Measurements from ENCODE around the gene SEC31A. TPM values are rescaled to one million over a fixed set of nuclear protein-coding genes. Genes with fewer than 3 reads are reported as not detected.

SEC31A gene
- total RNA-seq, 1 experiment from 2014 or later = 137 TPM

- CTCF ChIA-PET = no interaction called here
- Mint-ChIP-seq H3K36me3 (peaks cover 62% of the 10 kb centered on the region), H3K9me3 (no peaks in the 10 kb centered on the region), H3K4me3 (no peak overlapping the region), H3K27ac (no peak overlapping the region), H3K27me3 (ENCODE audit: low read depth) (no peaks in the 10 kb centered on the region), H3K4me1 (no peaks in the 10 kb centered on the region)
- POLR2A ChIA-PET = no interaction called here
- ATAC-seq (no peak), DNase-seq (ENCODE audit: low spot score) (no peak)
- no peak for TF ChIP-seq ATF2 (CRISPR knock-in tag; IDR thresholded peaks at IDR 0.05; ENCODE audit: borderline replicate concordance, low read depth)
- TF ChIP-seq TEAD1 (CRISPR knock-in tag; IDR thresholded peaks at IDR 0.05) = no peak
- TF ChIP-seq ELF4 (CRISPR knock-in tag; IDR thresholded peaks at IDR 0.05; ENCODE audit: low read depth) = no peak
- TF ChIP-seq ZNF671 (CRISPR knock-in tag; IDR thresholded peaks at IDR 0.05) = no peak
- TF ChIP-seq RORB (CRISPR knock-in tag; IDR thresholded peaks at IDR 0.05) = no peak
- TF ChIP-seq, protein P1, sequence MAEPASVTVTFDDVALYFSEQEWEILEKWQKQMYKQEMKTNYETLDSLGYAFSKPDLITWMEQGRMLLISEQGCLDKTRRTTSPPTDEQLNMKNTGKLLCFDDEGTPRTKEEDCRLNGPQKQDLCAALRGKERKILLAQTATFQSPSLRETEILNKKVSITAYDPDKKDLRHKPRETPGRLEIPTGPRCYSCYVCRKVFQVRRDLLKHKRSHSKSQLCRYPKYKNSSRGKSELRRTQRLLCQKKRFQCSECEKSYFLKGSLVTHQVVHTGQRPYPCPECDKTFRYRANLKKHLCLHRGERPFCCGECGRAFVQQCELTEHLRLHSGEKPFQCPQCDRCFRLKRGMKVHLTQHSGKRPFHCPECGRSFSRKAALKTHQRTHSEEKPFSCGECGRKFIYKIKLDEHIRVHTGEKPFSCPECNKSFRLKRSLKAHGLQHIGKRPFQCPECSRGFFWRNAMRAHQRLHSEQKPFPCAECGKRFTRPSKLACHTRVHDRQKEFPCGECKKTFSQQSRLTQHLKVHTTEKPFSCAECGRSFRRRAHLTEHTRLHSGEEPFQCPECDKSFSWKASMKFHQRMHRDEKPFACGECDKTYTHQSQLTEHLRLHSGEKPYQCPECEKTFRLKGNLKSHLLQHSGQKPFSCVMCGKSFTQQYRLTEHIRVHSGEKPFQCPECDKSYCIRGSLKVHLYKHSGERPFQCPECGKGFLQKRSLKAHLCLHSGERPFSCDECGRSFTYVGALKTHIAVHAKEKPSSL (CRISPR knock-in tag; conservative IDR thresholded peaks at IDR 0.05) = no peak
- TF ChIP-seq TCF7 (CRISPR knock-in tag; IDR thresholded peaks at IDR 0.05; ENCODE audit: low read depth) = no peak
- no peak for TF ChIP-seq ATF6 (CRISPR knock-in tag; IDR thresholded peaks at IDR 0.05)
- no peak for TF ChIP-seq CREB1 (CRISPR knock-in tag; IDR thresholded peaks at IDR 0.05)
- TF ChIP-seq ETV6 (CRISPR knock-in tag; IDR thresholded peaks at IDR 0.05) = no peak
- no peak for TF ChIP-seq CDX4 (CRISPR knock-in tag; IDR thresholded peaks at IDR 0.05; ENCODE audit: borderline replicate concordance)
- no peak for TF ChIP-seq ZBTB21 (CRISPR knock-in tag; IDR thresholded peaks at IDR 0.05; ENCODE audit: borderline replicate concordance)
- TF ChIP-seq TEAD4 (CRISPR knock-in tag; IDR thresholded peaks at IDR 0.05) = no peak
- no peak for TF ChIP-seq JAZF1 (CRISPR knock-in tag; IDR thresholded peaks at IDR 0.05)
- TF ChIP-seq ZNF317 (CRISPR knock-in tag; IDR thresholded peaks at IDR 0.05; ENCODE audit: borderline replicate concordance, low read depth) = no peak
Observed at GRCh38 chr4:82868572-82868971, 22.4 kb downstream of the SEC31A start.

- ATAC-seq (no peak), DNase-seq (ENCODE audit: low spot score) (no peak)
- H3K4me1 Mint-ChIP-seq = no peaks in the 10 kb centered on the region
- no peak overlapping the region for H3K4me3 Mint-ChIP-seq
- no peak overlapping the region for H3K27ac Mint-ChIP-seq
- H3K27me3 Mint-ChIP-seq (ENCODE audit: low read depth) = no peaks in the 10 kb centered on the region
- peaks cover 69% of the 10 kb centered on the region for H3K36me3 Mint-ChIP-seq
- H3K9me3 Mint-ChIP-seq = no peaks in the 10 kb centered on the region
- ChIA-PET POLR2A (no interaction called here), CTCF (no interaction called here)
- TF ChIP-seq ZNF121 (CRISPR knock-in tag; IDR thresholded peaks at IDR 0.05) (no peak), ZNF423 (CRISPR knock-in tag; IDR thresholded peaks at IDR 0.05) (no peak), CDX4 (CRISPR knock-in tag; IDR thresholded peaks at IDR 0.05; ENCODE audit: borderline replicate concordance) (no peak), HMGA2 (CRISPR knock-in tag; IDR thresholded peaks at IDR 0.05) (no peak), HMGXB4 (CRISPR knock-in tag; IDR thresholded peaks at IDR 0.05) (no peak), ZNF219 (CRISPR knock-in tag; IDR thresholded peaks at IDR 0.05; ENCODE audit: borderline replicate concordance) (no peak), GRHL2 (CRISPR knock-in tag; IDR thresholded peaks at IDR 0.05; ENCODE audit: insufficient replicate concordance, severe bottlenecking) (no peak), ELF4 (CRISPR knock-in tag; IDR thresholded peaks at IDR 0.05; ENCODE audit: low read depth) (no peak), NFATC4 (CRISPR knock-in tag; IDR thresholded peaks at IDR 0.05) (no peak), MXD4 (CRISPR knock-in tag; IDR thresholded peaks at IDR 0.05; ENCODE audit: borderline replicate concordance) (no peak)
- TF ChIP-seq, protein P2, sequence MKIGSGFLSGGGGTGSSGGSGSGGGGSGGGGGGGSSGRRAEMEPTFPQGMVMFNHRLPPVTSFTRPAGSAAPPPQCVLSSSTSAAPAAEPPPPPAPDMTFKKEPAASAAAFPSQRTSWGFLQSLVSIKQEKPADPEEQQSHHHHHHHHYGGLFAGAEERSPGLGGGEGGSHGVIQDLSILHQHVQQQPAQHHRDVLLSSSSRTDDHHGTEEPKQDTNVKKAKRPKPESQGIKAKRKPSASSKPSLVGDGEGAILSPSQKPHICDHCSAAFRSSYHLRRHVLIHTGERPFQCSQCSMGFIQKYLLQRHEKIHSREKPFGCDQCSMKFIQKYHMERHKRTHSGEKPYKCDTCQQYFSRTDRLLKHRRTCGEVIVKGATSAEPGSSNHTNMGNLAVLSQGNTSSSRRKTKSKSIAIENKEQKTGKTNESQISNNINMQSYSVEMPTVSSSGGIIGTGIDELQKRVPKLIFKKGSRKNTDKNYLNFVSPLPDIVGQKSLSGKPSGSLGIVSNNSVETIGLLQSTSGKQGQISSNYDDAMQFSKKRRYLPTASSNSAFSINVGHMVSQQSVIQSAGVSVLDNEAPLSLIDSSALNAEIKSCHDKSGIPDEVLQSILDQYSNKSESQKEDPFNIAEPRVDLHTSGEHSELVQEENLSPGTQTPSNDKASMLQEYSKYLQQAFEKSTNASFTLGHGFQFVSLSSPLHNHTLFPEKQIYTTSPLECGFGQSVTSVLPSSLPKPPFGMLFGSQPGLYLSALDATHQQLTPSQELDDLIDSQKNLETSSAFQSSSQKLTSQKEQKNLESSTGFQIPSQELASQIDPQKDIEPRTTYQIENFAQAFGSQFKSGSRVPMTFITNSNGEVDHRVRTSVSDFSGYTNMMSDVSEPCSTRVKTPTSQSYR (CRISPR knock-in tag; IDR thresholded peaks at IDR 0.05) = no peak
Observed at GRCh38 chr4:82866706-82867385, 24.1 kb downstream of the SEC31A start.
